NT2/D1 (cell line): ENCODE results near the gene DYRK2.

Source experiments
- DNase-seq: peaks from one replicate; pipeline ENCODE4 v3.0.0-alpha.2; 2011; ENCODE audit warnings: low read depth, low spot score
- H3K27me3 ChIP-seq: 2 replicates; pipeline ENCODE4 v1.6.0; 2011; ENCODE audit warnings: mild to moderate bottlenecking; ENCODE audit not compliant: insufficient read length, insufficient read depth
- H3K36me3 ChIP-seq: 2 replicates; pipeline ENCODE4 v1.6.1; 2011; ENCODE audit warnings: mild to moderate bottlenecking, low read length, mixed read lengths; ENCODE audit not compliant: insufficient read depth, insufficient read length
- H3K4me1 ChIP-seq: 2 replicates; pipeline ENCODE4 v1.5.1; 2011; ENCODE audit not compliant: insufficient read depth, insufficient read length
- H3K4me3 ChIP-seq: 2 replicates; pipeline ENCODE4 v1.5.1; 2011; ENCODE audit warnings: low read depth; ENCODE audit not compliant: insufficient read length
- H3K9ac ChIP-seq: 2 replicates; pipeline ENCODE4 v1.6.0; 2011; ENCODE audit warnings: low read depth; ENCODE audit not compliant: insufficient read length
- H3K9me3 ChIP-seq: 2 replicates; pipeline ENCODE4 v1.5.1; 2011; ENCODE audit warnings: mild to moderate bottlenecking, low read length; ENCODE audit not compliant: insufficient read depth
- SUZ12 ChIP-seq: IDR thresholded peaks from 2 replicates; pipeline ENCODE4 v1.6.1; 2011; ENCODE audit not compliant: insufficient read length, insufficient read depth; ENCODE audit errors: extremely low read depth
- YY1 ChIP-seq: IDR thresholded peaks from 2 replicates; pipeline ENCODE4 v1.6.1; 2011; ENCODE audit not compliant: insufficient read length, insufficient read depth
- ZNF274 ChIP-seq: IDR thresholded peaks from 2 replicates; pipeline ENCODE4 v1.6.1; 2011; ENCODE audit warnings: mild to moderate bottlenecking, low read depth, low read length

DYRK2 gene

GRCh38 chr12:67651132-67651695, 2.7 kb downstream of the DYRK2 start:
- Histone ChIP-seq H3K4me3 (peak overlapping the region; percentile 67), H3K9ac (peak overlapping the region; percentile 93), H3K27me3 (peaks cover 8% of the 10 kb centered on the region), H3K9me3 (no peaks in the 10 kb centered on the region), H3K36me3 (peaks cover 44% of the 10 kb centered on the region), H3K4me1 (peaks cover 5% of the 10 kb centered on the region)
- TF ChIP-seq ZNF274 (no peak), YY1 (no peak), SUZ12 (no peak)
- no peak for DNase-seq

GRCh38 chr12:67655829-67656228, 7.3 kb downstream of the DYRK2 start:
- no peak overlapping the region for H3K4me3 ChIP-seq
- H3K9ac ChIP-seq, result no peak overlapping the region
- peaks cover 77% of the 10 kb centered on the region for H3K36me3 ChIP-seq
- TF ChIP-seq YY1 (no peak), ZNF274 (no peak), SUZ12 (no peak)
- no peak for DNase-seq
- no peaks in the 10 kb centered on the region for H3K4me1 ChIP-seq
- no peaks in the 10 kb centered on the region for H3K9me3 ChIP-seq
- H3K27me3 ChIP-seq, result no peaks in the 10 kb centered on the region

GRCh38 chr12:67656251-67656650, 7.7 kb downstream of the DYRK2 start:
- H3K36me3 ChIP-seq, result peaks cover 77% of the 10 kb centered on the region
- TF ChIP-seq YY1 (no peak), SUZ12 (no peak), ZNF274 (no peak)
- no peaks in the 10 kb centered on the region for H3K9me3 ChIP-seq
- no peak overlapping the region for H3K4me3 ChIP-seq
- H3K27me3 ChIP-seq, result no peaks in the 10 kb centered on the region
- H3K4me1 ChIP-seq, result no peaks in the 10 kb centered on the region
- no peak for DNase-seq
- no peak overlapping the region for H3K9ac ChIP-seq

DNA sequence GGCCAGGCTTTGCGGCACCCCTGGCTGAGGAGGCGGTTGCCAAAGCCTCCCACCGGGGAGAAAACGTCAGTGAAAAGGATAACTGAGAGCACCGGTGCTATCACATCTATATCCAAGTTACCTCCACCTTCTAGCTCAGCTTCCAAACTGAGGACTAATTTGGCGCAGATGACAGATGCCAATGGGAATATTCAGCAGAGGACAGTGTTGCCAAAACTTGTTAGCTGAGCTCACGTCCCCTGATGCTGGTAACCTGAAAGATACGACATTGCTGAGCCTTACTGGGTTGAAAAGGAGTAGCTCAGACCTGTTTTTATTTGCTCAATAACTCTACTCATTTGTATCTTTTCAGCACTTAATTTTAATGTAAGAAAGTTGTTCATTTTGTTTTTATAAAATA, 9.9 kb downstream of the DYRK2 start:
- no peak for TF ChIP-seq YY1
- no peak for TF ChIP-seq ZNF274
- TF ChIP-seq SUZ12, result no peak
- Histone ChIP-seq H3K9me3 (no peaks in the 10 kb centered on the region), H3K27me3 (no peaks in the 10 kb centered on the region), H3K4me1 (no peaks in the 10 kb centered on the region), H3K4me3 (no peak overlapping the region), H3K36me3 (peaks cover 71% of the 10 kb centered on the region), H3K9ac (no peak overlapping the region)
- no peak for DNase-seq

DNA sequence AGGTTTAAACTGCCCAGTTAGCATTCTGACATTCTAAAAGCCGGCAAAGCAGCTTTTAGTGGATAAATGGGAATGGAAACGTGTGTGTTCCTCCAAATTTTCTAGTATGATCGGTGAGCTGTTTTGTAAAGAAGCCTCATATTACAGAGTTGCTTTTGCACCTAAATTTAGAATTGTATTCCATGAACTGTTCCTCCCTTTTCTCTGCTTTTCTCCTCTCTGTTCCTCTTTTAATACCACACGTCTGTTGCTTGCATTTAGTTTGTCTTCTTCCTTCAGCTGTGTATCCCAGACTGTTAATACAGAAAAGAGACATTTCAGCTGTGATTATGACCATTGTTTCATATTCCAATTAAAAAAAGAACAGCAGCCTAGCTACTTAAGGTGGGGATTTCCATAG, 10.7 kb downstream of the DYRK2 start:
- H3K4me3 ChIP-seq, result no peak overlapping the region
- peaks cover 63% of the 10 kb centered on the region for H3K36me3 ChIP-seq
- DNase-seq, result no peak
- H3K4me1 ChIP-seq, result no peaks in the 10 kb centered on the region
- H3K9me3 ChIP-seq, result no peaks in the 10 kb centered on the region
- no peak overlapping the region for H3K9ac ChIP-seq
- TF ChIP-seq SUZ12, result no peak
- TF ChIP-seq ZNF274, result no peak
- no peak for TF ChIP-seq YY1
- no peaks in the 10 kb centered on the region for H3K27me3 ChIP-seq

DNA sequence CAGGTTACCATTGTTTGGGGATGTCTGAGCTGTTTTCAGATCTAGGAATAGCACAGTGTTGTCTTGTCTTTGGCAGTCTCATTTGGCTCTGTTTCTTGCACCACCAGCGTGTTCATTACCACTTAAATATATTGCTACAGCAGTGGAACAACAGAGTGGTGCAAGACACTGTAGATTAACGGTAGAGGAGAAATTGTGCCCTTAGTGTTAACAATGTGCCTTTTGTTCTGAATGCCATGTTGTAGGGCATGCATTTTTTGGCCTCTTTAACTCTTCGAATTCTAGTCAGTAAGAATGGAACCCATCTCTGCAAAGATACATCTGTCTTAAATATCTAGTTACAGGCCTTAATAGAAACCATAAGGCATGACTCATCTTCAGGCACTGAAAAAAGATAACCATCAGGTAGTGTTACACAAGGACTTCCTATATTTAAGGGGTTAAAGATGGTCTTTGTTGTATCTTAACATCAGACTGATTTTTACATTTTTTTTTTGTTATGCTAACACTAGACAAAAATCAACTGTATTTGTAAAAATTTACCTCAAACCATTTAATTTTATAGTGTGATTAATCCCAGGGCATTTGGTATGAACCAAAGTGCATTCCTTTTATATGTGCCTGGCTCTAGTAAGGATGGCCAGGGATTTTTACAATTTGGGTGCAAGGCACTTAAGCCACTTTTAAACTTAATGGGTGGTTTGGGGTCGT, 12.9 kb downstream of the DYRK2 start:
- Histone ChIP-seq H3K4me1 (no peaks in the 10 kb centered on the region), H3K4me3 (no peak overlapping the region), H3K36me3 (peaks cover 49% of the 10 kb centered on the region), H3K27me3 (no peaks in the 10 kb centered on the region), H3K9ac (no peak overlapping the region), H3K9me3 (no peaks in the 10 kb centered on the region)
- no peak for TF ChIP-seq YY1
- TF ChIP-seq ZNF274, result no peak
- no peak for DNase-seq

DNA sequence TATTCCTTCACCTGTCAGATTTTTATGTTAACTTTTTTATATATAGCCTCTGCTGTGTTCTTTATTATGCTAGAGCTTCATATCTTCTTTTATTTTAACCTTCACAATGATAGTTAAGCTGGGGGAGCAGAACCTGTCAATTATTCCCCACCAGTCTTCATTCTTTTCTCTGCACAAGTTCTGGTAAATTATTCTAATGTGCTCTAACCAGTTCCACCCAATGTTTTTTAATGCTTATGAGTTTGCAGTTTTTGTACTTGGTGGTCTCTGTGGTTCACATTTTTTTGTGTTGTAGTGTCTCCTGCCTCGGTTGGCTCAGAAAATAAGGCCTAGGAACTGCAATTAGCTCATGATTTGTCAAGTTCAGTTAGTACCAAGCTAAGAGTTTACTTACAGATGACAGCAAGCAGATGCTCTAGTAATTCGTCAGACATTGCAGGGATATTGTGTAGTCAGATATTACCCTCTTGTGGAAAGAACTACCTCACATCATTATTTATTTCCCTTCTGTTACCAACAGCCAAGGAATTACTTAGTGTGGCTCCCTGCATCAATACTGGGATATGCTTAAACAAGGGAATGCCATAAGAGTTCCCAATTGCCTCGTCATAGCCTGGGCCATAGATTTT, 14.5 kb downstream of the DYRK2 start:
- H3K9ac ChIP-seq, result no peak overlapping the region
- no peaks in the 10 kb centered on the region for H3K27me3 ChIP-seq
- DNase-seq, result no peak
- no peak overlapping the region for H3K4me3 ChIP-seq
- no peaks in the 10 kb centered on the region for H3K9me3 ChIP-seq
- H3K36me3 ChIP-seq, result peaks cover 33% of the 10 kb centered on the region
- no peaks in the 10 kb centered on the region for H3K4me1 ChIP-seq
- TF ChIP-seq SUZ12, result no peak
- no peak for TF ChIP-seq YY1
- TF ChIP-seq ZNF274, result no peak
